Panc1 (cell line): ENCODE measurements around the gene HLA-DQB1.

Source experiments
- SIN3A ChIP-seq: IDR thresholded peaks from 2 replicates; pipeline ENCODE4 v1.6.1; 2012; ENCODE audit warnings: low read depth, mild to moderate bottlenecking, low read length, moderate library complexity, borderline replicate concordance; ENCODE audit not compliant: insufficient read depth
- TF ChIP-seq, protein P1 (sequence below): fragments of 450-650 bp; IDR thresholded peaks from 2 replicates; pipeline ENCODE4 v1.5.1; 2017; ENCODE audit warnings: mild to moderate bottlenecking

- TF ChIP-seq, protein P1, sequence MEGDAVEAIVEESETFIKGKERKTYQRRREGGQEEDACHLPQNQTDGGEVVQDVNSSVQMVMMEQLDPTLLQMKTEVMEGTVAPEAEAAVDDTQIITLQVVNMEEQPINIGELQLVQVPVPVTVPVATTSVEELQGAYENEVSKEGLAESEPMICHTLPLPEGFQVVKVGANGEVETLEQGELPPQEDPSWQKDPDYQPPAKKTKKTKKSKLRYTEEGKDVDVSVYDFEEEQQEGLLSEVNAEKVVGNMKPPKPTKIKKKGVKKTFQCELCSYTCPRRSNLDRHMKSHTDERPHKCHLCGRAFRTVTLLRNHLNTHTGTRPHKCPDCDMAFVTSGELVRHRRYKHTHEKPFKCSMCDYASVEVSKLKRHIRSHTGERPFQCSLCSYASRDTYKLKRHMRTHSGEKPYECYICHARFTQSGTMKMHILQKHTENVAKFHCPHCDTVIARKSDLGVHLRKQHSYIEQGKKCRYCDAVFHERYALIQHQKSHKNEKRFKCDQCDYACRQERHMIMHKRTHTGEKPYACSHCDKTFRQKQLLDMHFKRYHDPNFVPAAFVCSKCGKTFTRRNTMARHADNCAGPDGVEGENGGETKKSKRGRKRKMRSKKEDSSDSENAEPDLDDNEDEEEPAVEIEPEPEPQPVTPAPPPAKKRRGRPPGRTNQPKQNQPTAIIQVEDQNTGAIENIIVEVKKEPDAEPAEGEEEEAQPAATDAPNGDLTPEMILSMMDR: no peak
- TF ChIP-seq SIN3A: no peak
These were observed 30.6 kb upstream of the HLA-DQB1 start for GRCh38 chr6:32697031-32697430.
